HG03095 (cell line): Measurements from ENCODE around the gene CHDH.

Source experiments
- ATAC-seq: cut with Tn5 transposase; IDR thresholded peaks from one replicate; pipeline ENCODE4 v1.9.1; 2021; ENCODE audit warnings: moderate library complexity; ENCODE audit not compliant: unreplicated experiment

CHDH gene

DNA sequence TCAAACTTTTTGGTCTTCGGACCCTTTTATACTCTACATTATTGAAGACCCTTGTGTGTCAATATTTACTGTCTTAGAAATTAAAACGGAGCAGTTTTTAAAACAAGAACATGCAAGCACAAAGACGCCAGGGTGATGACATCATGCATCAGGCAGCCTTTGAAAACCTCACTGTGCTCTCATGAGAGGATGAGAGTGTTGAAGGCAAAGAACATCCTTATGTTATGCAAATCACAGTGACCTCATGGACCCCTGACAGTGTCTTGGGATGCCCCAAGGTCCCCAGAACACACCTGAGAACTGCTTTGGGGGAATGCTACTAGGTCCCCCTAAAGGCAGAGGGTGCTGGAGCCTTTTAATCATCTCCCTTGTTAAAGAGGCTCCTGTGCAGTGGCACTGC, 51.6 kb downstream of the CHDH start:
- no peak for ATAC-seq

DNA sequence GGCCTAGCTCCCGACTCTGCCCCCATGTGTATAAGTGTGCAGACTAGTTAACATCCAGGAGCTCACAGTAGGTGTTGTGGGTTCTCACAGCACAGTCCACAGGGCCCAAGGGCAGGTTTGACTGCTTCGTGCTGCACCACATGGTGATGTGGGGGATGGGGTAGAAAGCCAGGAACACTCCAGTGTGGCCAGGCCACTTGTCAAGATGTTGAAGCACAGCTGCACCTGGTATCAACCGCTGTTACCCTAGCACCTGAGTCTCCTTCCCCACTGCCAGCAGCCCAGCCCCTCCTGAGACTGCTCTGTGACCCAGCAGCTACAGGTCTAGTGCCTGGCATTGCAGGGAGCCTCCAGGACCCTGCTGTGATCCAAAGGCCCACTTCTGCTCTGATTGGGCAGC, 53.4 kb downstream of the CHDH start:
- no peak for ATAC-seq

DNA sequence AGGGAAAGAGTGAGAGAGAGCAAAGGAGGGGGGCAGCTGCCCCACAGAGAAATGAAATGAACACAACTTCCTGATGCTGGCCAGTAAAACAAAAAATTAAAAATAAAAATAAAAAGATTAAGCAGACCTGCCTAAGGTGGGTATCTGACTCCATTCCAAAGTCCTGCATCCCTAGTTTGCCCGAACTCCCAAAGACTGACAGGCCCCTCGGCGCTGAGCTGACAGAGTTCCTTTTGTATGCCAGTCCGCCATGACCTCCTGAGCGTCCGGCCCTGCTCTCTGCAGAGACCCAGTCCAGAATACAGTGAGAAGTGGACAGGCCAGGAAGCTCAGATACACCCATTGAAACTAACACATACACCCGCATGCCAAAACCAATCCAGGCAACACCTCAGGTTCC, 54.9 kb downstream of the CHDH start:
- ATAC-seq = no peak

DNA sequence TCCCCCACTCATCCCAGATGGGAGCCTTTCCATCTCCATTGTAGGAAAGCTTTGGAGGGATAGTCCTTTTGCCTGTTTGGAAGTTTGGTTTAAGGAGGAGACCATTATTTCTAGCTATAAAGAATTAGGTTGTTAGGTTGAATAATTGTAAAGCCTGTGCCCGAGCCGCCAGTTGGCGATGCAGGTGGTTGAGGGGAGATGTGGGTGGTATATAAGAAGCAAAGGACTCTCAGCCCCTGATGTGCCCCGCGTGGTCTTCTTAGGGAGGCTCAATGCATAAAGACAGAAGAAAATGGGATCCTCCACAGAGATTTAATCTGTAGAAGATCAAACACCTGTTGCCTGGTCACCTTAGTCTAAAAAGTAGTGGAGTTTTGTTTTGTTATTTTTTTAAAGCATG, 55.7 kb downstream of the CHDH start:
- ATAC-seq = no peak

DNA sequence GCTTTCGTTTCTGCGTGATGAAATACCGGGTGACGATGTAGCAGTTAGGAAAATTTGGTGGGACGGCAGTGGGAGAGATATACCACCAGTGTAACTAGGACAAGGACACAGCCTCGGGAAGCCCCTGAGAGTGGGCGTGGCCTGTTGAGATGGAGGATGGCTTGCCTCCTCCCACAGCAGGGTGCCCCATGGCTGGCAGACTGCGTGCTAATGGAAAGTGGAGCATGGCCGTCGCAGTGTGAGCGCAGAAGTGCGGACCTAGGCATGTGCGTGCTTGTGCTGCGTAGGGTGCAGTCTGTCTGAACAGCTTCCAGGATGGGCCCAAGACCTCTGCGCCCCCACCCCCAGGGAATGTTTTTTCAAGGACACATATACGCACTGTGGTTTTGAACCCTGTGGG, 56.8 kb downstream of the CHDH start:
- no peak for ATAC-seq

DNA sequence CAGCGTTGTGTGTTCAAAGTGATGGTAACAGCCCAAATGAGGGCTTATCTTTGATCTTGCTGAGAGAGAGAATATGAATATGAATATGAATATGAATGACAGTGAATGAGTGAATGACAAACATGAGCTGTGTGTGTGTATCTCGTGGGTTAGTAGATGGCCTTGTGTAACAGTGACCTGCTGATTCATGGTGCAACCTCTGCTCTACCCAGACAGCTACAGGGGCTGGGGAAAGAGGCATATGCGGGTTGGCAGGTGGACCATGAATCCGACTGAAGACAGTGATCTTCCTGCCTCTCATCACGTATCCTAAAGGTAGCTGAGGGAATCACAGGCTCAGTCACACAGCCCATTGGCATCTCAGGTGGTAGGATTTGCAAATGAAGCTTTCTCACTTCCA, 58.2 kb downstream of the CHDH start:
- ATAC-seq = no peak

DNA sequence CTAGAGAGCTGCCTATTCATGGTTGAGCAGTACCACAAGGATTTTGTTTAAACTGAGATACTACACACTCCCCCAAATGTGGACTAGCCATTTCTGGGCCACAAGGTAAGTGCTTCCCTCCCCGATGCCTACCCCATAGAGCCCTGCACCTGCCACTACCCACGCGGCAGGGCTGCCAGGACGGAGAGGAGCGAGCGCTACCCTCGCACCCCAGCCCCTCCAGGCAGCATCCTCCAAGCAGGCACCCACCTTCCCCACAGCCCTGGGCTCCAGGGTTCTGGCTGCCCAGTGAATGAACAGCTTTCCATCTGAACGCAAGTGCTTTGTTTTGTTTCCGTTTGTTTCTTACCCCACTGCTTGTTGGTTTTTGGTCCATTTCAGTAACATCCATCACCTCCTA, 59.2 kb downstream of the CHDH start:
- ATAC-seq = no peak

DNA sequence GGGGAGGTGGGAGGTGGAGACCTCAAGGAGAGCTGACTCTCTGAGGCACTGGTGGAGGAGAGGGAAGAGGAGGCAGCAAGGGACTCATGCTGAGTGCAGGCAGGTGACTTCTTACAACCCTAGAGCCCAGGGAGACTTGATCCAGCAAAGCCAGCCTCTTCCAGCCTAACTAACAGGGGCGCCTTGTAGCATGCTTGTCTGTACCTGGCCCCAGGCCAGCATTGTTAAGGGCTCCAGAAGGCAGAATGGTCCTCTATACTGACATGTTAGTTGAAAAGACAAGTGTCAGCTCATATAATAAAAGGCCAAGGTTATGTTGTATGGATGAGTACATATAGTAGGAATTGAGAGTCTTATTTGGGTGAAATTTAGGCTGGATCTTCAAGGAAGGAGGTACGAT, 65.4 kb downstream of the CHDH start:
- ATAC-seq = no peak

DNA sequence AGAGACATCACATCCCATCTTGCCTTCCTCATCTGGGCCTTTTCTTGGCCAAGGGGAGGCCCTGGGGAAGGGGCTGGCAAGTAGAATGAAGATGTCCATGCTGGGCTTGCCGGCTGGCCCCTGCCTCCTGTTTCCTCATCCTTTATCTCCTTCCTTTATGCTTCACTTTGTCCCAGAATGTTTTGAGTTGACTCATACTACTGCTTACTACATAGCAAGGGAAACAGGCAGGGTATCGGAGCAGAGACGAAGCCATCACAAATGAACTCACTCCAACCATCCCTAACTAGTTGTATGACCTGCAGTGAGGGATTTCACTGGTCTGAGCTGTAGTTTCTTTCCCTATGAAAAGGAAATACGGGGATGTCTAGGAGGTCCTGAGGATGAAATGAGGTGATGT, 66.0 kb downstream of the CHDH start:
- no peak for ATAC-seq

DNA sequence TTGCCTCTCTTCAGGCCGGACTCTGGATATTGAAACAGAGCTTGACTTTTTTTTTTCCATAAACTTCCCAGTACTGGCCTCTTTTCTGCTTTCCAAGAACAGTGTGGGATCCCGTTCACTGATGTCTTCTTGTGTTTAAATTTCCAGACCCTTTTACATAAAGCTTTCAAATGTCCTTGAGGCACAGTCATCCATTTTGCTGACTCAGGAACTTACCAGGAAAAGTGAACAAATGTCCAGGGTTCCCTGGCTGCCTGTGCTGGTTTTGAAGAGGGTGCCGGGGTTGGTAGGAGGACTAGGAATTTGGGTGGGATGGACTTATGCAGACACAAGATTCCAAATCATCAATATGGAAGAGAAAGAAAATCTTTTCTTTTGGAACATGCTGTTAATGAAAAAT, 68.1 kb downstream of the CHDH start:
- ATAC-seq = no peak

DNA sequence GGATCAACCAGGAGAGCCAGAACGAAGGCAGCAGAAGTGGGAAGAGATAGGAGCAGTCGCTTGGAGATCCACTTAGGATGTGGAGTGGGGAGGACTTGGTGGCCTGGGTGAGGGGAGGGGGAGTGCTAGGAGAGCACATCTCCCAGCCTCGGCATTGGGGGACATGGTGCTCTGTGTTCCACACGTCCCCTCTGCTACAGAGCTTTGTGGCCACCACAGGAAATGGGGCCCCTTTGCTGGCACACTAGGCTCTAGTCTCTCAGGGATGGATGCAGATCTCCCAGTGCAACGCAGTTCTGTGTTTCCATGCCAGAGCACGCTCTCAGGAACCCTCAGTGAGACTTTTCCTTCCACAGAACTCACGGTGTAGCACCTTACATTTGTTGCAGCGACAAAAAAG, 68.8 kb downstream of the CHDH start:
- no peak for ATAC-seq

DNA sequence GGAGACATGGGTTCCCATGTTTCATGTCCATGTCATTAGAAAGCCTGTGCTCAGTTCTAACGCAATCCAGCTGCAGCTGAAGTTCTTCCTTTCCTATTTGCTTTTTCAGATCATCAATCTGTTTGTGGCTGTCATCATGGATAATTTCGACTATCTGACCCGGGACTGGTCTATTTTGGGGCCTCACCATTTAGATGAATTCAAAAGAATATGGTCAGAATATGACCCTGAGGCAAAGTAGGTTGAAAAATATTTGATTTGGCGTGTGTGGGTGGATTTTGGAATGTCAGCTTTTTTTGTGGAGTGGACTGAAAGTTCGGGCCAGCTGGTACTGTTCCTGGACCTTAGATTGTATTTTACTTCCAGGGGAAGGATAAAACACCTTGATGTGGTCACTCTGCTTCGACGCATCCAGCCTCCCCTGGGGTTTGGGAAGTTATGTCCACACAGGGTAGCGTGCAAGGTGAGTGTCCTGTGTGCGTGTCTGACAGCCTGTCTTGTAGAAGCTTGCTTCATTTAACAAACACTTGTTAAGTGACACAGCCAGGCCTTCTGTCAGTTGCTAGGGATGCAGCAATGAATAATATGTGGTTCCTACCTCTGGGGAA, 69.6 kb downstream of the CHDH start:
- ATAC-seq = no peak

DNA sequence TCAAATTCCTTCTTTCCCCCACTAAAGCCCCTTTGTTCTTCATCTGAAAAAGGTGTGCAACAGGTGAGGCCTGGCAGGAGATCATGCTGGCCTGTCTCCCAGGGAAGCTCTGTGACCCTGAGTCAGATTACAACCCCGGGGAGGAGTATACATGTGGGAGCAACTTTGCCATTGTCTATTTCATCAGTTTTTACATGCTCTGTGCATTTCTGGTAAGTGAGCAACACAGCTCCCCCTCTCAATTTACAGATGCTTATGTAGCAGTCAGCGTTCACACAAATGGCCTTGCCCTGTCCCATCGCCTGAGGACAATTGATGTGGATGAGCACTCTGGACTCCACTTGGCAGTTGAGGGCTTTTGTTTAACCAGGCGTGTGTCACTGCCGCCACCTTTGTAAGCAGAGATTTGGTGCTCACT, 70.4 kb downstream of the CHDH start:
- no peak for ATAC-seq

DNA sequence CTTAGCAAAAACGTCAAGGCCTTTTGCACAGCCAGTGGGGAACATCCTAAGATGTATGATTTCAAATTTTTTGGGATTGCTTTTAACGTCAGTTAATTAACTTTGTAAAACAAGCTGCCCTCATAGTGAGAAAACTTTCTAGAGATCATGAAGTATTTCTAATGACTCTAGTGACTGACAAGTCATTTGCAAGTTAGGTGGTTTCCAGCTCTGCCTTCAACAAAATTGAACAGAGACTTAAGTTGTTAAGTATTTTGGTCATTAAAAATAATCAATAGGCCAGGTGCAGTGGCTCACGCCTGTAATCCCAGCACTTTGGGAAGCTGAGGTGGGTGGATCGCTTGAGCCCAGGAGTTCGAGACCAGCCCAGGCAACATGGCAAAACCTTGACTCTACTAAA, 71.2 kb downstream of the CHDH start:
- no peak for ATAC-seq

DNA sequence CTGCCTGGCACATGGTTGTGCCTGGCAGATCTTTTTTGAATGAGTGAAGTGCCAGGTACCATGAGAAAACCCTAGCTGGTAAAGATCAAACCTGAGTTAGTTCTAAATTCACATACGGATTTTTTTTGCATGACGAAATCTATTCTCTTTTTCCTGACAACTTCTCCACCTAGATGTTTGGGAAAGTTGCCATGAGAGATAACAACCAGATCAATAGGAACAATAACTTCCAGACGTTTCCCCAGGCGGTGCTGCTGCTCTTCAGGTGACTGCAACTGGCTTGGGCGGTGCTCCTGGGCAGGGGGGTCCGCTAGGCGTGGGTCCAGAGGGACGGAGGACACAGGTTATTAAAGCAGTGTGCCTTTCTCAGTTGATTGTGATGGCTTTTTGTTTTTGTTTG, 71.8 kb downstream of the CHDH start:
- ATAC-seq = no peak

DNA sequence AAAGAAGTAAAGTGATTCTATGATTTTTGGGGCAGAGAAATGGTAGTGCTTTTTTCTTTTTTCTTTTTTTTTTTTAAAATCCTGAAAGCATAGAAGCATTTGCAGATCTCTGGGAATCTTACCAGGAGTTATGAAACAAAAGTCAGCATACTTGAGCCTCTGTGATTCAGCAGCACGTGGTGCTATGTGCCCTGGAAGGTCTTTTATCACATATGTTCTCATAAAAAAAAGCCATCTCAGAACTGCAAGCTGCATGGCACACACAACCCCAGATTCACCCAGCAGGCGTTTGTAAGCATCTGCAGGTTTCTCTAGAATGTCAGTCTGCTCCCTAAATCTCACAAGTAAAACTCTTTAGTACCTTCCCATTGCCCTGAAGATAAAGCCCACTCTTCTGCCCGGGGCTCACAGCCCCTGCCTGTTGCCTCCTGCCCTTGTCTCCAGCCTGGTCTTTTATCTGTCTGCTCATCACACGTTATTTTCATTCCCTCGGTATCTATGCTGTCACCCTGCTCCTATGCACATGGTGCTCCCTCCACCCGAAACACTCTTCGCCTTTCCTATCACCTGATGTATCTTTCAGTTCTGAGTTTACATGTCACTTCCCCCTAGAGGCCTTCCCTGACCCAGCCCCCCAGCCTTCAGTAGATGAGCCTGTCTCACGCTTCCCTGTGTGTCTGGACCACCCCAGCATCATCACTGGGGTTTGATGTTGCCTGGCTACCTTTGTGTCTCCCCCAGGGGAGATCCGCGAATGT, 72.4 kb downstream of the CHDH start:
- ATAC-seq = peak; percentile 87

DNA sequence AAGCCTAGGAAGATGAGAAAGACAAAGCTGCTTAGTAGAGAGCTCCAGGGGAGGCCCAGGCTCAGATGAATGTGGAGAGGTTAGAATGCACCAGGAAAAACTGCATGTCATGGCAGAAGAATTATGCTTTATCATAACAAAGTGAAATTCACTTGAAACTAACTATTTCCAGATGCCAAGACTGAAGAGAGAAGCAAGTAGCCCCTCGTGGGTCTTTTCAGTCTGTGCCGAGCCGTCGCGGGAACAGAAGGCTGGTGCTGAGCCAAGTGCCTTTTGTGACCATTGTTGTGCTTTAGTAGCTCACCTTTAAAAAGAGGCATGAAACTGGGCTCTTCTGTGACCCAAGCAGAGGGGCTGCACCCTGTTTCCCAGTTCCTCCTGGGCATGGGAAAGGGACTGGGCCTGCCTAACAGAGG, 73.2 kb downstream of the CHDH start:
- ATAC-seq = no peak

DNA sequence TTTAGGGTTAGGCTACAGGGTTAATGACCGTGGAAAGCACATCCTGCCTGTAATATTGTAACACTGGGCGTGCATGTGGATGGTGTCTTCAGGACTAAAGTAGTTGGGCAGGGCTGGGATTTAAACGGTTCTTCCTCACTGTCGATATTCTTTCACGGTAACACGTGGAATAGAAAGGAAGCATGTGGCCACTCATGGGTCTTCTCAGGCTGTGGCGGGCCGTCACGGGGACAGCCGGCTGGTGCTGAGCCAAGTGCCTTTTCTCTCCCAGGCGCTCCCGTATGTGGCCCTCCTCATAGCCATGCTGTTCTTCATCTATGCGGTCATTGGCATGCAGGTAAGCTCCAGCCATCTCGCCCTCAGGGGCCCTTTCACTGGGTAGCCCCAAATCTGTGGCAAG, 73.7 kb downstream of the CHDH start:
- no peak for ATAC-seq

DNA sequence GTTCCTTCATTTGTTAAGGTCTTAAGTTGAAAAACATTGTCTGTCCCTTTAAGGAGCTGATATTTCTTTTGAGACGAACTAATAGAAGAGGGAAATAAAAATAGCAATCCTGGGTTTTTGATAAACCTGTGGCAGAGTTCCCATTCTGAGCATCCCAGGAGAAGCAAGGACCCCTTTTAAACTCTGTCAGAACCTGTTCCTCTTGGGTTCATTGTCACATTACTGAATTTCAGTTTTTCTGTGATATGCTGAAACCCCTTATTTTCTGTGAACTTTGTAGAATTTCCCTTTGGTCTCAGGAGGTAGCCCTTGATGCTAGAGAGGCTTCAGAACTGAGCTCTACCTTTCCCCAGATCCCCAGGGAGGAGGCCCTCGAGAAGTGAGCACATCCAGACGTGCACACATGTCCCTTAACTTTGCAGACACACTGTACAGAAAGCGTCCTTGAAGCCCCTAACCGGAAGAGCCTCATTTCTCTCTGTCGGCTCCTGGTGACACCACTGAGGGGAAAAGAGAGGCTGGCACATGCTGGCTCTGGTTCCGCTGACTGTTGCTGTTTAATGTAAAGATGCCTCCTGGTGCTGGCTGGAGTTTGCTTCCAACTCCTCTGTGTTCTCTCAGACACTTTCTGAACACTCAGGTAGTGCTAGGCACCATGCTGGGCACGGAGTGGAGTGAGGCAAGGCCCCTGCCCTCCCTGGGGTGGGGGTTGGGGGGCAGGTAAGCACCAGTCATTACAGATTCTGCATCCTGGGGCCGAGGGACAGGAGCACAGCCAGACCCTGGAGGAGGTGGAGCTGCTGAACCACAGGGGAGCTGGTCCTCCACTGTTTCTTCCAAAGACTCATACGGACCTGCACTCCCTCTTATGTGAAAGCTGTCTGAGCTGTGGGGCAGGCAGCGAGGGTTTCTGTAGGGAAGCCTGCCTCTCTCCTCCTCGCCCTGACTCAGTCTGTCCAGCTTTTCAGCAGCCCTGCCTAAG, 77.5 kb downstream of the CHDH start:
- ATAC-seq = no peak

DNA sequence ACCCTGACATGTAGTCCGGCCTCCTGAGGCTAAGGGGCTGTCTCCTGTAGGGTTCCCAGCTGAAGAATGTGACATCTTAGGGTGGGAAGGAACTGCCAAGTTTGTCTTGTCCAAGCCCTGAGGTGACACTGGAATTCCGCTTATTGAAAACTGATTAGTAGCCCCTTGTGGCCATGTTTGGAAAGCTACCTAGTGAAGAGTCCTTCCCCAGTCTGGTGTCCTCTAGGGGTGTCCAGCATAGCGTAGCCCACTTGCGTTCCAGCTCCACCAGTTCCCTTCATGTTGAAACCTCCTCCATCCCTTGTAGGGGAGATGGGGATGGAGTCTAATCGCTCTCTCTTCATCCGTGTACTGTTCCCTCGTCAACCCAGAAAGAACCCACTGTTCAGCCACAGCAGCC, 79.5 kb downstream of the CHDH start:
- no peak for ATAC-seq

DNA sequence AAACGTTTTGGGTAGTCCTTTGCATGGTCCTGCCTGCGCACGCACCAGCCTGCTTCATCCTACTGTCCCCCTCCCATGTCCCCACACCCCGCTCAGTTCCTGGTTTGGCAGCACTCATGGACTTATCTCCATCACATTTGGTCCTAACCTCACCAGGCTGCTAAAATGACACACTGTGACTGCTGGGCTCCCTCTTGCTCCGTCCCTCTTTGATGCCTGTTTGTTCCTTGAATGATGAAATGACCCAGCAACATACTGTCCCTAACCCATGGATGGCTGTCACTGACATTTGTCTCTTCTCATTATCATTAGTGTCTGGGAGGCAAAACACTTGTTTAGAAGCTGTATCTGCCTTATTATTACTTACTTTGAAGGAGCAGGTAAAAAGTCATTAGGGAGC, 80.5 kb downstream of the CHDH start:
- no peak for ATAC-seq
